GM18873 (cell line): ENCODE measurements around the gene LRRC47.

Source experiments
- ATAC-seq: cut with Tn5 transposase; IDR thresholded peaks from one replicate; pipeline ENCODE4 v1.9.1; 2021; ENCODE audit warnings: mild to moderate bottlenecking, moderate library complexity, moderate number of reproducible peaks; ENCODE audit not compliant: unreplicated experiment, low FRiP score

The LRRC47 gene

GRCh38 chr1:3736708-3737107 is 59.6 kb downstream of the LRRC47 start:
- no peak for ATAC-seq

- ATAC-seq = no peak
Measured at GRCh38 chr1:3736131-3736561, 60.2 kb downstream of the LRRC47 start.

- ATAC-seq = no peak
Measured at GRCh38 chr1:3735688-3736087, 60.6 kb downstream of the LRRC47 start.

- ATAC-seq = no peak
Measured at GRCh38 chr1:3735027-3735681, 61.1 kb downstream of the LRRC47 start.

GRCh38 chr1:3734602-3735001 is 61.7 kb downstream of the LRRC47 start:
- no peak for ATAC-seq

GRCh38 chr1:3733883-3734589 is 62.3 kb downstream of the LRRC47 start:
- no peak for ATAC-seq

- no peak for ATAC-seq
Measured at GRCh38 chr1:3733094-3733882, 63.0 kb downstream of the LRRC47 start.

- ATAC-seq = no peak
Measured at GRCh38 chr1:3732434-3733093, 63.7 kb downstream of the LRRC47 start.

GRCh38 chr1:3731583-3732433 is 64.5 kb downstream of the LRRC47 start:
- no peak for ATAC-seq

- ATAC-seq = no peak
Measured at GRCh38 chr1:3730543-3731247, 65.6 kb downstream of the LRRC47 start.

- ATAC-seq = no peak
Measured at GRCh38 chr1:3729594-3730542, 66.4 kb downstream of the LRRC47 start.
